Stimulated activated CD8-positive, alpha-beta memory T cell treated with anti-CD3 and anti-CD28 coated beads, Interleukin-7, amount 100 ng/mL, for 24 hours (primary cell): ENCODE measurements around the gene CARD9.
"Not testable (repeated sequence)": the region's sequence is repeated elsewhere in the genome, so short reads cannot be mapped to it uniquely, and the experiment has no call there.

Source experiments
- DNase-seq: peaks from one replicate; pipeline ENCODE4 v3.0.0-alpha.2; 2020; ENCODE audit warnings: low read depth

Gene CARD9

DNA sequence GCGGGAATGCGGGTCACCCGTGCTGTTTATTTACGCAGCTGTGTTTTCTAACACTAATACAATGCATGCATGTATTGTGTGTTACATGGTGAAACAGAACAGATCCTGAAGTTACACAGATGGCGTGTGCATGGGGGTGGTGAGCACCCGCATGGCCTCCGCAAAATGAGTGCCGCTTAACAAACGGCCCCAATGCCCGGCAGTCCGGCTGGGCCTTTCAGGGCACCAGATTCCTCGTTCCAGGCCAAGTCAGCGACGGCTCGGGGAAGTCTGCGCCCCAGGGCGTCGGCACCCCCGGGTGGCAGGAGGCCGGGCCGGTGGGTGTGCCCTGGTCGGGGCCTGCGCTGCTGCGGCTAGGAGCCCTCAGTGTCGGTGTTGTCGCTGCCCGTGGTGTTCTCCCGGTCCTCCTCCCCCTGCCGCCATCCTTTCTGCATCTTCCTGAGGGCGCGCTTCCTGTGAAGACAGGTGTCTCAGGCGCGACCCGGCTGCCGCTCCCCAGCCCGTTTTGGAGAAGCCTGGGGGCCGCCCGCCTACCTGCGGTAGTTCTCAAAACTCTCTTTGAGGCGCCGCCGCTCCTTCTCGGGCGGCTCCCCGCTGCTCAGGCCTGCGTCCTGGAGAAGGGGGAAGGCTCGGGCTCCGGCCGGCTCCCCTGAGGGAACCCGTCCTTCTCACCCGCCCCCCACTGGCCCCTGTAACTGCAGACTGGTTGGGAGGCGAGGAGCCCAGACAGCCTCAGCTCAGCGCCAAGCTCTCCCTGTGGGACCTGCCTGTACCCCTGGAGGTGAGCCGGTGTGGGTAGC, 9.3 kb downstream of the CARD9 start:
- DNase-seq, result no peak

DNA sequence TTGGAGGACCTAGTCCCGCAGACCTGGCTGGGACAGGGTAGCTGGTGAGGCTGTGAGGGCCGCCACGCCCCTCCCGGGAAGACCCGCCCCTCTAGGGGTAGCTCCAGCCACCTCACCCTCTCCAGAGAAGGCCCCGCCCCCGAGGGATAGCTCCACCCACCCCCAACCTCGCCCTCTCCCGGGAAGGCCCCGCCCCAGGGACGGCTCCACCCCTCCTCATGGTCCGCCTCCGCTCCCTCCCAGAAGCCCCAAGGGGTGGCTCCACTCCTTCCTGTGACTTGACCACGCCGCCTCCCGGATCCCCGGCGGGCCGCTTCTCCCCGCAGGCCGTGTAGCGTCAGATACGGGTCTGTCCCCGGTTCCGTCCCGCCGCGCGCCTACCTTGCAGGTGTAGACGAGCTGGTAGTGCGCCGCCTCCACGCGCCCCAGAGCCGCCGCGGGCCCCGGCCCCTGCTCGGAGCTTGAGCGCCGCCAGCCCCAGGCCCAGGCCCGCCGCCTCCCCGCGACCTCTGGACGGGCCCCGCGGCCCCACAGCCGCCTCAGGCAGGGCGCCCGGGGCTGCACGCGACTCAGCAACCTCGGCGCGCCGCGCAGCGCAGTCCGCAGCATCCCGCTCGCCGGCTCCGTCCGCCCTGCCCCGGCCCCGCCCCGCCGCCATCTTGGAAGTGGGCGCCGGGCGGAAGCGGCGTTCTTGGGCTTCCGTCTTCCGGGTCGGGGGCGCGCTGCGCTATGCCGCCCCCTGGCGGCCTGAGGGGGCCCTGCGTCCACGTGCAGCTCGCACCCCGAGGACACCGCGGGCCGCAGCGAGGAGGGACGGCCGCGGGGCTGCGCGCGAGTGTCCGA, 10.1 kb downstream of the CARD9 start, which contains the start of gene DNLZ:
DNLZ (minus strand) TSS at position 639 of the 843 bp plus-strand sequence; CDS start at position 609, 30 bp downstream.
- peak; percentile 93 for DNase-seq

DNA sequence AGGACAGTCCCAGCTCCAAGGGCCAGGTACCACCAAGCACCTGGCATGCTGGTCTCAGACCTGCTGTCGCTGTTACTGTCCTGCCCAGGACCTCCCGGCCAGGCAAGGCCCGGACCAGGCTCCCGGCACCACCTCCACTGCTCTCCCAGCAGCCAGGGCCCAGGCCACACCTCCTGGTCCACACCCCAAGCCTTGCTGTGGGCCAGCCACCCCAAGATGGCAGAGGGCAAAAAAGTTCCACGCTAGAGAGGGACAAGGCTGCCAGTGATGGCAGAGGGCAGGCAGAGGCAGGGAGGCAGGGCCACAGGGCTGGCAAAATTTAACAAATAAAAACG, 11.1 kb downstream of the CARD9 start:
- DNase-seq, result no peak

DNA sequence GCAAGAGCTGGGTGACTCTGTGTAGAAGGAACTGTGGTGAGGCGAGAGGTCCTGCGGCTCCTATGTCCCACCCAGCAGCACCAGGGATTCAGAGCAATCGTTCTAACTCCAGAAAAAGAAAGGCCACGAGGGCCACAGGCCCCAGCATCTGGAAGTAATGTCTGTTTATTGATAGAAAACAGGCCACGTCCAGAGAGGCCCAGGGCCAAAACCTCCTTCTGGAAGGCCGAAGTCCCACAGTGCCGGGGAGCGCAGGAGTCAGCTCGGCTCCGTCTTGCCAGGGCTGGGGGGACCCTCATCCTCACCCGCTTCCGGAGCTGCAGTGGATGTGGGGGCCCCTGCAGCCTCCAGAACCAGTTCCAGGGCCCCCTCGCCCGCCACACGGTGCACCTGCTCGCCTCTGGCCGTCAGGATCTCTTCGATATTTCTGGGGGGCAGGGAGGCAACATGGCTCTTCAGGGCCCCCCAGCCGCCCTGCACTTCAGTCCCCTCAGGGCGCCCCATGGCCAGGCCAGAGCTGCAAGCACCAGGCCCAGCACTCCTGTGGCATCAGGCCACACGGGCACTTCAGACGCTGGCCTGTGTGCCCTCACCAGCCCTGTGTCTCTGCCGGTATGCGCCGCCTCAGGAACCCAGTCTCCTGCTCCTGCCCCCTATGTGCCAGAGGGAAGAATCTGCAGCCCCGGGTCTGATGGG, 11.6 kb downstream of the CARD9 start:
- no peak for DNase-seq

DNA sequence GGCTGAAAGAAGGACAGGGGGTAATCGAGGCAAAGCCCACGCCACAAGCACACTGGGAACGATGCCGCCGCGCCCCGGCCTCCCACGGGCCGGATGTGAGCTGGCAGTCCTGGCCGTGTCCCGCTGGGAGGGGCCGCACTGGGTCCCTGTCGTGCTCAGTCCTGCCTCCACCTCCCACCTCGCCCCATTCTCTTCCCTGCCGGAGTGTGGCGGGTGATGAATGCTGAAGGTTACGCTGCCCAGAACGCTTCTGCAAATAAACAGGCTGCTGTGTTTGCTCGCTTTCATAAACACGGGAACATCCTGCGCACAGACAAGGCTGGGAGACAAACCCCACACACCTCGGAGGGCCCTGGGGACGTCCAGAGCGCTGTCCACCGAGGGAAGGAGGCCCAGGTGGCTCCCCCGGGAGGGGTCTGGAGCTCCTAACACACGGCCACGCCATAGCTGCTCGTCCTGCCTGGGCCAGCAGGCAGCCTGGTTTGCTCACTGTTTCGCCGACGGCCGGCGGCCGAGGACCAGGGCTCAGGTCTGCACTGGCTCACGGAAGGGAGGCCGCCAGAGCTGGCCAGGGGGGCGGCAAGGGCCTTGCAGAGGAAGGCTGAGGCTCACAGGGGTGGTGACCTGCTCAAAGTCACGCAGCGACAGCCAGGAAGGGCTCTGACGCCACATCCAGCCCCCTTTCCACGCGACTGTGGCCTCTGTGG, 12.3 kb downstream of the CARD9 start:
- no peak for DNase-seq

DNA sequence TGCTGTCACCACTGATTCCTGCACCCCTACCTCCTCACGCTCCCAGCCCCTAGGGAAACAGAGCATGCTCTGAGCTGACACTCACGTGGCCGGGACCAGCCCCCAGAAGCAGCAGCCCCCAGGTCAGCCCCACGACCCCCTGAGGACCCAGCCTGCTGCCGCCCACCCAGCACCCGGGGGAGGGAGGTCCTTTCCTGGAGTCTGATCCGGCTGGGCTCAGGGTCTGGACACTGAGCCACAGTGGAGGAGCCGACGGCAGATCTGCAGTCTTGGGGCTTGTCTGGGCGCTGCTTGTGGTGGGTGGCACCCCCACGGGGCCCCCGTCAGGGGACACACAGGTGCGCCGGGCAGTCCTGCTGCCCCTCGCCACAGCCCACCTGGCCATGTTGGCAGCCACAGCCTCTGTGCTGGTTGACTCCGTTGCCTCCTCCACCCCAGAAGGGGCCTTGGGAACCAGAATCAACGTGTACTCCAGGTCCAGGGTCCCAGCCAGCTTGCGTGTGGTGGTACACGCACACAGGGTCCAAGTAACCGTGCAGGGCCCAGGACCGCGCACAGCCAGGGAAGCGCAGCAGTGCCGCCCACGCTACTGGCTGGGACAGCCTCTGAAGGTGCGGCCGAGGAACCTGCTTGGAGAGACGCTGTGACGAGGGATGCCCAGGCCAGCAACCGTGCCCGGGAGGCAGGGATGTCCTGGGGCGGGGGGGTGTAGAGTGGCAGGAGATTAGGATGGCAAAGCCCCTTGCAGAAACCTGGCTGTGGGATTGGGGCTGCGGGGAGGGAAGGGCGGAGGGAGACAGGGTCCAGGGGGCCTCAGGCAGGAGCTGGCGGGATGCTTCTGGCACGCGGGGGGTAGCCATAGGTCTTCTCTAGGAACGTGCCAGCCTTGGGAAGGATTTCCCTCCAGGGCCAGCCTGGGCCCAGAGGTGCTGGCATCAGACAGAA, 13.4 kb downstream of the CARD9 start:
- no peak for DNase-seq

DNA sequence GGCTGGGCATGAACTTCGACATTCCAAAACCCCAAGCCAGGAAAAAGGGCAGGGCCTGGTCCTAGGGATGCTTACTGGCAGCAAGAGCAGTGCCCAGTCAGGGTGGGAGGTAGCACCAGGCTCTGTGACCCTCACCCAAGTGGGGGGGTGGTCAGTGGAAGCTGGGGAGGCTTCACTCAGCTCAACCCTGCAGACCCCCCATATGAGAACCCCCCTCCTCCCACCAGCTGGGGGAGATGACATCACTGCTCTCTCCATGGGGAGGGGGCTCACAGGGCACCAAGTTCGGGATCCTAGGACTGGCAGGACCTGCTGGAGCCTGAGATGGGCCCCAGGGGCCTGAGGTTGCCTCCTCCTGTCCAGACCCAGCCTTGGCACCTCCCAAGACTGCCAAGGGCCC, 14.6 kb downstream of the CARD9 start:
- DNase-seq, result no peak

DNA sequence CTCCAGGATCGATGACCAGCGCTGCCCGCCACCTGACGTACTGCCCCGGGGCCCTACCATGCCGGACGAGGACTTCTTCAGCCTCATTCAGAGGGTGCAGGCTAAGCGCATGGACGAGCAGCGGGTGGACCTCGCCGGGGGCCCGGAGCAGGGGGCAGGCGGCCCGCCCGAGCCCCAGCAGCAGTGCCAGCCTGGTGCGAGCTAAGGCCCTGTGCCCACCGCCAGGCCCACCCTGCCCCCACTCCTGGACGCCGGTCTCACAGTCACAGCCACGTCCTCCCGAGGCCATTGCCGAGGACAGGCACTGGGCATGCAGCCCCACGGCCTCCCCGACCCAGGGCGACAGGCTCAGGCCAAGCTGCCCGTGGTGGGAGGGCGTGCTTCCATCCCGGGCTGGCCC, 15.5 kb downstream of the CARD9 start:
- no peak for DNase-seq

DNA sequence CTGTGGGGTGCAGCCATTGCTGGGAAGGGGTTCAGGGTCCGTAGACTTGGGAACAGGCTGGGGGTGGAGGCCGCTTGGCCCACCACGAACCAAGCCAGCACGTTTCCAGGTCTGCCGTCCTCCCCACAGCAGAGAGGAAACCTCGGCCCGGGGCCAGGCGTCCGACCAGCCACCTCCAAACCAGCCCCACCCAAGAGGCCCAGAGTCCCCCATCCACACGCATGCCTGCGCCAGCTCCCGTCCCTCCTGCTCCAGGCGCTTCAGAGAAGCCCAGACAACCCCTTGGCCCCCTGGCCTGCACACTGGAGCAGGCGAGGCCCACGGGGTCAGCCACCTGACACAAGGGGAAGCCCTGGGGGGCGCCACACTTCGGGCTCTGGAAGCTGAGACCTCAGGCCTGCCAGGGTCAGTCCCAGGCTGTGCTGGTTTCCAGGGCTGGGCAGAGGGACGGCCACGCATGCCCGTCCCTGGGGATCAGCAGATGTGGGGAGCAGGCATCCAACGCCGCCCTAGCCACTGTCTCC, 16.2 kb downstream of the CARD9 start:
- DNase-seq, result no peak

DNA sequence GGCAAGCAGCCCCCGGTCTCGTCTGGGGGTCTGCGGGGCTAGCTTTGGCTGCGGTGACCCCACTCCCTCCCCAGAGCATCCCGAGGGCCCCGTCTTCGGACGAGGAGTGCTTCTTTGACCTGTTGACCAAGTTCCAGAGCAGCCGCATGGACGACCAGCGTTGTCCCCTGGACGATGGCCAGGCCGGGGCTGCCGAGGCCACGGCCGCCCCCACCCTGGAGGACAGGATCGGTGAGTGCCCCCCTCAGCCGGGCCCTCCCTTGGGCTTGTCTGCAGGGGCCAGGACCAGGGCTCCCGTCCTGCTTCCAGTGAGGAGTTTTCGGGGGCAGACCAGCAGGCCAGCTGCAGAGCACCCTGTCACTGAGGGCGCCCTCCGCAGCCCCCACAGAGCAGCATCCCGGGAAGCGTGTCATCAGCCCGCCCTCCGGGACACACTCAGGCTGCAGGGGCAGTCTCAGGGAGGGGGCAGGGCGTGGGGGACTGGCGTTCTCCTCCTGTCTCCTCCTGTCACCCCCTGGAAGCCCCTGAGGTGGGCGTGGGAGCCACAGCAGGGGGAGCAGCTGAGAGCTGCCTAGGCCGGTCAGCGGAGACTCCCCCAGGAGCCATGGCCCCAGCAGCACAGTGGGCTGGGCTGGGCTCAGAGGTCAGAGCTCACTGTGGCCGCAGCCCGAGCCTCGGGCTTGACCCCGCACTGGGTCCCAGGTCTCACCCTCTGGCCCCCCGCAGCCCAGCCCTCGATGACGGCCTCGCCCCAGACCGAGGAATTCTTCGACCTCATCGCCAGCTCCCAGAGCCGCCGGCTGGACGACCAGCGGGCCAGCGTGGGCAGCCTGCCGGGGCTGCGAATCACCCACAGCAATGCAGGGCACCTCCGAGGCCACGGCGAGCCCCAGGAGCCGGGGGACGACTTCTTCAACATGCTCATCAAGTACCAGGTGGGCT, 17.6 kb downstream of the CARD9 start:
- DNase-seq, result no peak

DNA sequence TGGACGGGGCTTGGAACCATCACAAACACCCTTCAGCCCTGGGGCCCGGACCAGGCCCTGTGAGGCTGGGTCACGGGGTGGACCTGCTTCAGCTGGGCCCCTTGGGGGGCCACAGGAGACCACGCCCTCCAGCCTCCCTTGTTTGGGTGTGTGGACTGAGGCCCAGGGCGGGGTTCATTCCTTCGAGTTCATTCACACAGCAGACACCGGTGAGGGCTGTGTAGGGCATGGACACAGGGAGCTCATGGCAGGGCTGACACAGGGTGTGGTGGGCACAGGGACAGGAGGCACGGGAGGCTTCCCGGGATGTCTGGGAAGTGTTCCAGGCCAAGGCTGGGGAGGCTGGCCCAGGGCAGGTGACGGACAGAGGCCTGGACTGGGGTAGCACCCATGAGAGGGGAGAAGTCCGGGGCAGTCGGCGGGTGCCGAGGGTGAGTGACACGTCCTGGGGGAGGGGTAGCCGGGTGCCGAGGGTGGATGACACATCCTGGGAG, 18.8 kb downstream of the CARD9 start:
- DNase-seq, result no peak

DNA sequence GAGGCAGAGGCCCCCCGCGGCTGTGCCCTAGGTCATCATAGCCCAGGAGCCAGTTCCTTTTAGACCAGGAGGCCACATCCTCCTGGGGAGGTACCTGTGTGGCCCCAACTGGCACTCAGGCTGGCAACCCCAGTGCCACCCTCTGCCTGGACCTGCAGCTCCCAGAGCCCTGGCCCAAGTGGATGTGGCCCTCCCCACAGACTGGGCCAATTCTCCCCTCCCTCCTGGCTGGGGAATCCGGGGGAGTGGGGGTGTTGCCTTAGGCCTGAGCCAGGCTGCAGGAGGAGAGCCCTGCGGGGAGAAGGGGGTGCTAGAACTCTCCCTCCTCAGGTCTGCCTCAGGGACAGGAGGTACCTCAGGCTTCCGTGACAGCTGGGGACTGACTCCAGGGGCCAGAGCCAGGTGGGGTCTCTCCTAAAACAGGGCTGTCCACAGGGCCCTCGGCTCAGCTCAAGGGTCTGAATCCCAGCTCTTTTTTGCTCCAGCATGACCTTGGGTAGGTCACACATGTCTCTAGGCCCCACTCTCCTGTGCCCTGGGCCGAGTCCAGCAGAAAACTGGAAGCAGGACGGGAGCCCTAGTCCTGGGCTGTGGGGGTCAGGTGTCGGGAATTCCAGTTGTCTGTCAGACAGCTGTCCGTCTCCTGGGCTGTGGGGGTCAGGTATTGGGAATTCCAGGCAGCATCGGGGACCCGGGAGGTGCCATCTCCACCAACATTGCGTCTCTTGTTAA, 19.5 kb downstream of the CARD9 start:
- DNase-seq, result no peak

DNA sequence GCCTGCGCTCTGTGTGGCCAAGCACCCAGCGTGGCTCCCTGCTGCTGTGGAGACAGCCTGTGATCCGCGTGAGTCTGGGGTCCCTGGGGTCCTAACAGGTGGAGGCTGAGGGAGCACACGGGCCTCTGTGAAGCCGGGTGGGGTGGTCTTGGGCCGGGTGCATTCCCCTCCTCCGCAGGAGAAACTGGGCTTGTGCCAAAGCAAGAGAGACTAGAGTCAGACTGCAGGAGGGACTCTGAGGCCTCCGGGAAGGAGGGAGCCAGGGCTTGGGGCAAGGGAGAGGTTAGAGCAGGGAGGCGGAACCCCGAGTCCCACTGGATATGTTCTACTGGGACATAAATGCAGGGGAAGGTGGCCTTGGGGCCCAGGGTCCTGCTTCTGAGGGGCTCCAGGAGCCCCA, 20.4 kb downstream of the CARD9 start:
- no peak for DNase-seq

DNA sequence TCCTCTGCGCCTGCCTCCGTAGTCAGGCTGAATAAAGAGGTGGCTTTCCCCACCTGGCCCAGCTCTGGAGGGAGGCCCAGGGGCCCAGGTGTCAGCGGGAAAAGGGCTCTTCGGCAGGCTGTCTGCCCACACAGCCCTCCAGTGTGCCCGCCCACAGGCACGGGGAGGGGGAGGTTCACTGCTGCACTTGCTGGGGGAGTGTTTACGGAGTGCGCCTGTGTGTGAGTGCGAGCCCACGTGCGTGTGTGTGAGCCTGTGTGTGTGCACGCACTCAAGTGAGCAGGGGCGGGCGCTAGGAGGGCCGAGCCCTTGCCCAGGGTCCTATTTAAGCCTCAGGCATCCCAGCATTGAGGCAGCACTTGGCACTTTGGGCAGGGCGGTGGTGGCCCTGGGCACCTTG, 20.8 kb downstream of the CARD9 start:
- no peak for DNase-seq

DNA sequence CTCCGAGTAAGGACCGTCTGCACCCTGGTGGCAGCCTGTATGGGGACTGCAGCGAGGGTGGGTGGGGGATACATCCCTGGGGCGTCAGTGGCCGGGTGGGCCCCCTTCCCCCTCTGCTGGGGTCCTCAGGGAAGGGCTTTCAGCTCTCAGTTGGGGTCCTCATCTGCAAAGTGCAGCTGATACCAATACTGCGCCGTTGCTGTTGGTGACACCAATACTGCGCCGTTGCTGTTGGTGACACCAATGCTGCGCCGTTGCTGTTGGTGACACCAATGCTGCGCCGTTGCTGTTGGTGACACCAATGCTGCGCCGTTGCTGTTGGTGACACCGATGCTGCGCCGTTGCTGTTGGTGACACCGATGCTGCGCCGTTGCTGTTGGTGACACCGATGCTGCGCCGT, 21.6 kb downstream of the CARD9 start:
- DNase-seq, result not testable (repeated sequence)

DNA sequence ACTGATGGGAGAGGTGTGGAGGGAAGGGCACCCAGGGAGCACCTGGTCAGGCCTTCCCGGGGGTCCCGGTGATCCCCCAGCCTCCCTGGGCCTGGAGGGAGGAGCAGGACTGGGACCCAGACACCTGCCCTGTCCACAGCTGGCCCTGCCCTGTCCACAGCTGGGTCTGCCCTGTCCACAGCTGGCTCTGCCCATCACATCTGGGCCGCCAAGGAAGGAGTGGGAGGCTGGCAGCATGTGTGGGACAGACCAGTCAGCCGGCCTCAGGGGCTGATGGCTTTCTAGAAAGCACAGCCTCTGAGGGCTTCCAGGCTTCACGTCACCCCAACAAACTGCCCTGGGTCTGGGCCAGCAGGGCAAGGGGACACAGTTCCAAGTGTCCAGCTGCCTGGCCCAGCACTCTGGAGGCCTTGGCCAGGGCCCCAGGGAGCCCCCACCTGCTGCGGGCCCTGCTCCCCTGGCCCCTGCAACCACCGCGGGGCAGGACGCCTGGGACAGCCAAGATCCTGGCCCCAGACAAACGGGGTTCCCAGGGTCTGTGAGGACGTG, 22.1 kb downstream of the CARD9 start:
- DNase-seq, result no peak

DNA sequence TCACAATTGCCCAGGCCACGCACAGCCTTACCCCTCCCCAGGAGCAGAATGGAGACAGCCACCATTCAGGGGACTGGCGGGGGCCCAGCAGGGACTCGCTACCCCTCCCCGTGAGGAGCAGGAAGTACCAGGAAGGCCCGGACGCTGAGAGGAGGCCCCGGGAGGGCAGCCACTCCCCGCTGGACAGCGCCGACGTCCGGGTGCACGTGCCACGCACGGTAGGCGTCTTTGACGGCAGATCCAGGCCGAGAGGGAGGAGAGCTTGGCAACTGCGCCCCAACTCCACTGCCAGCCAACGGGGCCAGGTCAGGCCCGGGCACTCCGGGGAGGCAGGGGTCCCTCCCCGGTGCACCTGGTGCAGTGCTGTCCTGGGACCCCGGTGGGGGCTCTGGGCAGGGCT, 23.9 kb downstream of the CARD9 start:
- no peak for DNase-seq

DNA sequence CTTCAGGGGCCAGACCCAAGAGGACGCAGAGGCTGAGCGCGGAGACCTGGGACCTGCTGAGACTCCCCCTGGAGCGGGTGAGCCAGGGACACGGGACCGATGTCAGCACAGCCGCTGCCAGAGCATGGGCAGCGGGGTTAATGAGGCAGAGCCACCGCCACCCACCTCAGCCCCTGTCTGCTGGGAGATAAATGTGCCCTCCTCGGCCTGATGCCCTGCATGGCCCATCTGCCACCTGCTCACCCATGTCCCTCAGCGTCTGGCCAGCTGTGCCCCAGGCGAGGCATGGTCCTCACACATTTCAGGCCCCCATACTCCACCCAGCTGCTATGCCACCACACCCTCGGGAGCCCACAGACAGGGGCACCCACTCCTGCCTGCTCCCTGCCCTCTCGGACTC, 24.8 kb downstream of the CARD9 start:
- DNase-seq, result no peak
